ENCODE data around the gene AKIRIN2. TPM values are rescaled to one million over a fixed set of nuclear protein-coding genes. Genes with fewer than 3 reads are reported as not detected.

AKIRIN2 gene
- total RNA-seq, 1 donor from 2014 or later: 22.6 TPM

GRCh38 chr6:87671555-87672029 lies 30.4 kb downstream of the AKIRIN2 start:
- H3K36me3 ChIP-seq (ENCODE audit: control insufficient read depth, insufficient read depth, low read length): peaks cover 3% of the 10 kb centered on the region
- DNase-seq (ENCODE audit: low read depth) (no peak), FAIRE-seq (no peak)
- H3K27me3 ChIP-seq (ENCODE audit: control insufficient read depth, insufficient read depth, low read length): no peaks in the 10 kb centered on the region
- H3K4me3 ChIP-seq (ENCODE audit: low read depth, low read length): no peak overlapping the region
- TF ChIP-seq CTCF (IDR thresholded peaks at IDR 0.05; ENCODE audit: insufficient read depth, low read length, severe bottlenecking): no peak

DNA sequence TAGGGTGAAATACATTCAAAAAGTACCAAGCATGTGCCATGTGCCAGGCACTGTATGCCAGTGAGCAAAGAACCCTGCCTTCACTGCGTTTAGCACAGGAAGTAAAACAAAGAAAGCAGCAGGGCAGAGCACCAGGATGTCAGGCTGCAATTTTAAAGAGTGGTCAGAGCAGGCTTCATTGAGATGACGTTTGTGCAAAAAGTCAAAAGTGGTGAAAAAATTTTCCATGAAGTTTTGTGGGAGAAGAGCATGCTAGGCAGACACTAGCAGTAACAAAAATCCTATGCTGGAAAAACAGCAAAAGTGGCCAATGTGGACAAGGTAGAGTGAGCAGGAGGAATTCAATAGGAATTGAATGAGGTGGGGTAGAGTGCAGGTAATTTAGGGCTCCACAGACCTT lies 31.3 kb downstream of the AKIRIN2 start:
- peaks cover 3% of the 10 kb centered on the region for H3K36me3 ChIP-seq (ENCODE audit: control insufficient read depth, insufficient read depth, low read length)
- DNase-seq (ENCODE audit: low read depth) (no peak), FAIRE-seq (no peak)
- no peak overlapping the region for H3K4me3 ChIP-seq (ENCODE audit: low read depth, low read length)
- H3K27me3 ChIP-seq (ENCODE audit: control insufficient read depth, insufficient read depth, low read length): no peaks in the 10 kb centered on the region
- no peak for TF ChIP-seq CTCF (IDR thresholded peaks at IDR 0.05; ENCODE audit: insufficient read depth, low read length, severe bottlenecking)

DNA sequence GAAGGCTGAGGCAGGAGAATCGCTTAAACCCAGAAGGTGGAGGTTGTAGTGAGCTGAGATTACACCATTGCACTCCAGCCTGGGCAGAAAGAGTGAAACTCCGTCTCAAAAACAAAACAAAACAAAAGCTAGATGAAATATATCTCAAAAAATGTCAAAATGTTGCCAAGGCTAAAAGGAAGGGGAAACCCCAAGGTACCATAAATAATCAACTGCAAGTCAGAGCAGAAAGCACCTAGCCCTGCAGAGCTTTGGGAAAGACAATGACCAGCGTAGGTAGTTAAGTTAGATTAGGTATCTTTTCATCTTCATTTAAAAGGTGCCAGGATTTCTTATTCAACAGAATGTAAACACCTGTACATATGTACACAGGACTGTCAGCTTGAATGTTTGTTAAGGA lies 33.0 kb downstream of the AKIRIN2 start:
- FAIRE-seq (no peak), DNase-seq (ENCODE audit: low read depth) (no peak)
- no peaks in the 10 kb centered on the region for H3K27me3 ChIP-seq (ENCODE audit: control insufficient read depth, insufficient read depth, low read length)
- no peak for TF ChIP-seq CTCF (IDR thresholded peaks at IDR 0.05; ENCODE audit: insufficient read depth, low read length, severe bottlenecking)
- H3K4me3 ChIP-seq (ENCODE audit: low read depth, low read length): no peak overlapping the region
- peaks cover 2% of the 10 kb centered on the region for H3K36me3 ChIP-seq (ENCODE audit: control insufficient read depth, insufficient read depth, low read length)

GRCh38 chr6:87668013-87668412 lies 34.0 kb downstream of the AKIRIN2 start:
- H3K27me3 ChIP-seq (ENCODE audit: control insufficient read depth, insufficient read depth, low read length): no peaks in the 10 kb centered on the region
- no peak overlapping the region for H3K4me3 ChIP-seq (ENCODE audit: low read depth, low read length)
- TF ChIP-seq CTCF (IDR thresholded peaks at IDR 0.05; ENCODE audit: insufficient read depth, low read length, severe bottlenecking): no peak
- DNase-seq (ENCODE audit: low read depth) (no peak), FAIRE-seq (no peak)
- peaks cover 1% of the 10 kb centered on the region for H3K36me3 ChIP-seq (ENCODE audit: control insufficient read depth, insufficient read depth, low read length)

DNA sequence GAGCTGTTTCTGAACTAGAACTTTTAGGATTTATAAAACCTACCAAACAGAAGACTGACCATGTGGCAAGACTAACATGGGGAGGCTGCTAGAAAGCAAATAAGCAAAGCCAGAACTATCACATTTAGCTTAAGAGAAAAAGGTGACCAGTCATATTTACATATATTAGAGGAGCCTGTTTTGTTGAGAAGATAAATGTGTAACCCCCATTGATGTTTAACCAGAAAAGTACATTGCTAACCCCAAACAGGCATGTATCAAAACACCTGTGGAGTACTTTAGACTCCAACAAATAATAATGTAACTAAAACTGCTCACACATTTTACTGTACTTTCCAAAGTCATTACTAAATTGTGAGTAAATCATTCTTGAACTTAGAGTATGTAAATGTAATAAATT lies 35.0 kb downstream of the AKIRIN2 start:
- DNase-seq (ENCODE audit: low read depth) (no peak), FAIRE-seq (no peak)
- peaks cover 1% of the 10 kb centered on the region for H3K36me3 ChIP-seq (ENCODE audit: control insufficient read depth, insufficient read depth, low read length)
- H3K4me3 ChIP-seq (ENCODE audit: low read depth, low read length): no peak overlapping the region
- no peaks in the 10 kb centered on the region for H3K27me3 ChIP-seq (ENCODE audit: control insufficient read depth, insufficient read depth, low read length)
- no peak for TF ChIP-seq CTCF (IDR thresholded peaks at IDR 0.05; ENCODE audit: insufficient read depth, low read length, severe bottlenecking)

- Histone ChIP-seq H3K4me3 (ENCODE audit: low read depth, low read length) (no peak overlapping the region), H3K27me3 (ENCODE audit: control insufficient read depth, insufficient read depth, low read length) (no peaks in the 10 kb centered on the region), H3K36me3 (ENCODE audit: control insufficient read depth, insufficient read depth, low read length) (peaks cover 1% of the 10 kb centered on the region)
- no peak for TF ChIP-seq CTCF (IDR thresholded peaks at IDR 0.05; ENCODE audit: insufficient read depth, low read length, severe bottlenecking)
- no peak for FAIRE-seq
- DNase-seq (ENCODE audit: low read depth): no peak
These were observed 37.0 kb downstream of the AKIRIN2 start for GRCh38 chr6:87664921-87665485.

Data from bronchial epithelial cell (primary cell).